ENCODE results near the gene ADAM8. TPM values are rescaled to one million over a fixed set of nuclear protein-coding genes. Genes with fewer than 3 reads are reported as not detected.

The ADAM8 gene
- total RNA-seq, 4 donors from 2014 or later = 5.1 to 7.6 (median 5.9) TPM; not detected in 1

- no peak for DNase-seq
- H3K27ac ChIP-seq = no peak overlapping the region
- H3K4me3 ChIP-seq = no peak overlapping the region
- no peak for TF ChIP-seq CTCF (IDR thresholded peaks at IDR 0.05)
- TF ChIP-seq POLR2A (IDR thresholded peaks at IDR 0.05) = no peak
- no peaks in the 10 kb centered on the region for H3K27me3 ChIP-seq
- H3K9me3 ChIP-seq = no peaks in the 10 kb centered on the region
- no peaks in the 10 kb centered on the region for H3K4me1 ChIP-seq
- no peaks in the 10 kb centered on the region for H3K36me3 ChIP-seq
- intact Hi-C loops (cut with DNase I; ENCODE audit: low total_unique reads) = no loop called here
Measured at GRCh38 chr10:133254421-133255120, 22.1 kb downstream of the ADAM8 start.

- no peak for DNase-seq
- H3K27ac ChIP-seq = no peak overlapping the region
- no peaks in the 10 kb centered on the region for H3K4me1 ChIP-seq
- no peaks in the 10 kb centered on the region for H3K36me3 ChIP-seq
- intact Hi-C loops (cut with DNase I; ENCODE audit: low total_unique reads) = no loop called here
- no peak overlapping the region for H3K4me3 ChIP-seq
- no peaks in the 10 kb centered on the region for H3K9me3 ChIP-seq
- H3K27me3 ChIP-seq = no peaks in the 10 kb centered on the region
- no peak for TF ChIP-seq CTCF (IDR thresholded peaks at IDR 0.05)
- no peak for TF ChIP-seq POLR2A (IDR thresholded peaks at IDR 0.05)
Measured at GRCh38 chr10:133253361-133253955, 23.2 kb downstream of the ADAM8 start.

GRCh38 chr10:133252223-133252552 lies 24.5 kb downstream of the ADAM8 start:
- Histone ChIP-seq H3K4me3 (no peak overlapping the region), H3K27me3 (no peaks in the 10 kb centered on the region), H3K36me3 (no peaks in the 10 kb centered on the region), H3K4me1 (no peaks in the 10 kb centered on the region), H3K9me3 (no peaks in the 10 kb centered on the region), H3K27ac (no peak overlapping the region)
- intact Hi-C loops (cut with DNase I; ENCODE audit: low total_unique reads) = no loop called here
- no peak for TF ChIP-seq POLR2A (IDR thresholded peaks at IDR 0.05)
- TF ChIP-seq CTCF (IDR thresholded peaks at IDR 0.05) = no peak
- DNase-seq = no peak

DNA sequence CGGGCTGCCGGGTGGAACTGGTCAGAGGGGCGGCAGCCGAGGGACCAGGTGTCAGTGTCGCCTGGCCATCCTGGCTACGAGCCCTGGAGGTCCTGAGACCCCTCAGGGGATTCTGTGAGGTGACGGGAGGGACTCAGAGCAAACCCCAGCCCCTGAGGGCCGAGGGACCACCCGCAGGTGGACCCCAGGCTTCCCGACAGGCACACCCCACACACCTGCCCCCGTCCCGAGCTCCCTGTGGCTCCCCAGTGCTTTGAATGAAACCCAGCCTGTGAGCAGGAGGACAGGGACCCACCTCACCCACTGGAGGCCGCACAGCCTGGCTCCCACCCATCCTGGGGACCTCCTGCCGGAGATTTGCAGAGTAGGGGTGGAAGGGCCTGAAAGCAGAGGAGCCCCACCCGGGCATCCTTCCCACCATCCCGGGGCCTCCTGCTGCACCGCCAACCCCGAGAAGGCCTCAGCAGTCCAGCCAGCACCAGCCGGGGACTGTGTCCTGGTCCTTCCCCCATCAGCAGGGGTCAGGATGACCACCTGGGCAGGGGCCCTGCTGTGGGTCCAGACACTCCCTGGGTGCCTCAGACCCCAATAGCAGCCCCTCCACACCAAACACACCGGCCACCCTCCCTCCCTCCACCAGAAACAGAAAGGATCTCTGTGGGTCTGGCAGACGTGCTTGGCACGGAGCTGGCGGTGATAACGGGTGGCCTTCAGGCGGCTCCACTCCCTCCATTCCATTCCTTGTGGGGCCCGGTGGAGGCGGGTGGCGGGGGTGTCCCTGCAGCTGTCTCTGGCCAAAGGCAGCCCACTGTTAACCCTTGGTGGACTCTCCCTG lies 25.1 kb downstream of the ADAM8 start:
- Histone ChIP-seq H3K36me3 (no peaks in the 10 kb centered on the region), H3K9me3 (no peaks in the 10 kb centered on the region), H3K4me3 (no peak overlapping the region), H3K27me3 (no peaks in the 10 kb centered on the region), H3K27ac (no peak overlapping the region), H3K4me1 (no peaks in the 10 kb centered on the region)
- TF ChIP-seq CTCF (IDR thresholded peaks at IDR 0.05) (no peak), POLR2A (IDR thresholded peaks at IDR 0.05) (no peak)
- no peak for DNase-seq
- intact Hi-C loops (cut with DNase I; ENCODE audit: low total_unique reads) = no loop called here
